B cell (primary cell): ENCODE measurements around the gene IER5L.

Experiments
- CTCF ChIP-seq: fragments of 200-600 bp; IDR thresholded peaks from one replicate; pipeline ENCODE4 v1.8.0; 2022; ENCODE audit warnings: antibody characterized with exemption, mild to moderate bottlenecking
- EZH2 ChIP-seq: IDR thresholded peaks from 2 replicates; pipeline ENCODE4 v1.6.1; 2012; ENCODE audit warnings: borderline replicate concordance, low read depth, mild to moderate bottlenecking, moderate library complexity, low read length; ENCODE audit not compliant: insufficient read depth, poor library complexity, severe bottlenecking

- TF ChIP-seq CTCF (no peak), EZH2 (no peak)
Measured at GRCh38 chr9:129200255-129200654, 22.2 kb upstream of the IER5L start.
